Tibial artery (tissue), 4 donors: Measurements from ENCODE around the gene CIAO3.

ENCODE experiments used
- DNase-seq, 2 donors: peaks; one replicate each; pipeline ENCODE4 v3.0.0-alpha.2; 2019
- H3K27ac ChIP-seq, 2 donors: fragments of 200-600 bp; sonication (generic) in 1 of 2; 1 replicate in 1 of 2; 2 replicates in 1 of 2; pipeline ENCODE4 v1.5.1; 2018 to 2019; ENCODE audit warnings: mild to moderate bottlenecking in 1 of 2
- H3K27me3 ChIP-seq, 2 donors: fragments of 200-600 bp; sonication (generic) in 1 of 2; one replicate each; pipeline versions ENCODE4 v1.5.1 to v1.6.0; 2016 to 2019
- H3K36me3 ChIP-seq, 3 donors: fragments of 200-600 bp; sonication (generic) in 2 of 3; one replicate each; pipeline ENCODE4 v1.5.1; 2016 to 2019; ENCODE audit warnings: mild to moderate bottlenecking in 2 of 3
- H3K4me1 ChIP-seq, 4 donors: fragments of 200-600 bp; sonication (generic) in 2 of 4; 1 replicate in 3 of 4; 2 replicates in 1 of 4; pipeline ENCODE4 v1.5.1; 2016 to 2019
- H3K4me3 ChIP-seq, 2 donors: fragments of 200-600 bp; sonication (generic) in 1 of 2; 1 replicate in 1 of 2; 2 replicates in 1 of 2; pipeline ENCODE4 v1.5.1; 2018 to 2019; ENCODE audit warnings: mild to moderate bottlenecking in 2 of 2
- H3K9me3 ChIP-seq, 3 donors: fragments of 200-600 bp; sonication (generic) in 1 of 3; one replicate each; pipeline ENCODE4 v1.5.1; 2016 to 2019
- CTCF ChIP-seq, 2 experiments: fragments of 200-600 bp in 1 of 2; fragments of 450-650 bp in 1 of 2; IDR thresholded peaks; one replicate each; pipeline ENCODE4 v1.5.1; 2017 to 2019; ENCODE audit warnings: antibody characterized with exemption in 2 of 2, mild to moderate bottlenecking in 1 of 2, moderate library complexity in 1 of 2
- intact Hi-C: fragments of 100-400 bp; cut with DNase I; formaldehyde crosslinking; loops from one replicate; pipeline ENCODE4 v1.15.0; 2023; ENCODE audit warnings: low total_unique reads

Gene CIAO3

DNA sequence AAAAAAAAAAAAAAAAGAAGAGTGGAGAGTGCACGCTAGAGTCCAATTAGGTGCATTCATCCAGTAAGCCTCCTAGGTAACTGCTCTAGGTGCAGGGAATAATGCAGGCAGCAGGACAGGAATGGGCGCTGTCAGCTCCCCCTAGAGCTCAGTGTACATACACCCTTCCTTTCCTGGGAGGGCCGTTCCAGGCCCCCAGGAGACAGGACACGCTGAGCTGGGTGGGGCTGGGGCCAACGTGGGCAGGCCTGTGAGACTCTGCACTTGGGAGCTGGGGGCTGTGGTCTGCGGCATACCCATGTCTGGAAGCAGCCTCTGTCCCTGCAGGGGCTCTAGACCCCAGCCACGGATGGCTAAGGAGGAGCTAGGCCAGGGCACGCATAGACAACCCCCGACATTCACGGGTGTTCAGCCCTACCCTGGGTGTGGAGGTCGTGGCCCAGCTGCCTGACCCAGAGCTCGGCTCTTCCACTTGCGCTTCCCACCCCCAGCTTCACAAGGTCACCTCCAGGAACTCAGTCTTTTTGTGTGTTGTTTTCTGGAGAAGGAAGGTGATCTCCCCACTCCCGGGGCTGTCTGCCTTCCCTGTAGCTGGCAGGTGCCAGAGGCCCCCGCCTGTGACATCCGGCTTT lies 20.9 kb downstream of the CIAO3 start:
- Histone ChIP-seq H3K36me3 (no peaks in the 10 kb centered on the region), H3K27ac (peak overlapping the region; percentile 77 to 92), H3K4me1 (peaks cover 0 to 52% (median 33%) of the 10 kb centered on the region in 4 donors), H3K4me3 (peak overlapping the region; percentile 63 to 74), H3K9me3 (no peaks in the 10 kb centered on the region), H3K27me3 (peaks cover 0 to 14% of the 10 kb centered on the region in 2 donors)
- intact Hi-C loops = no loop called here
- TF ChIP-seq CTCF (IDR thresholded peaks at IDR 0.05) = no peak
- no peak for DNase-seq

GRCh38 chr16:718922-719321 lies 21.9 kb downstream of the CIAO3 start:
- DNase-seq = no peak
- peaks cover 0 to 19% of the 10 kb centered on the region in 2 donors for H3K27me3 ChIP-seq
- no peaks in the 10 kb centered on the region for H3K9me3 ChIP-seq
- no peak overlapping the region for H3K4me3 ChIP-seq
- H3K36me3 ChIP-seq = no peaks in the 10 kb centered on the region
- peaks cover 0 to 59% (median 39%) of the 10 kb centered on the region in 4 donors for H3K4me1 ChIP-seq
- intact Hi-C loops = no loop called here
- TF ChIP-seq CTCF (IDR thresholded peaks at IDR 0.05) = no peak
- no peak overlapping the region for H3K27ac ChIP-seq

DNA sequence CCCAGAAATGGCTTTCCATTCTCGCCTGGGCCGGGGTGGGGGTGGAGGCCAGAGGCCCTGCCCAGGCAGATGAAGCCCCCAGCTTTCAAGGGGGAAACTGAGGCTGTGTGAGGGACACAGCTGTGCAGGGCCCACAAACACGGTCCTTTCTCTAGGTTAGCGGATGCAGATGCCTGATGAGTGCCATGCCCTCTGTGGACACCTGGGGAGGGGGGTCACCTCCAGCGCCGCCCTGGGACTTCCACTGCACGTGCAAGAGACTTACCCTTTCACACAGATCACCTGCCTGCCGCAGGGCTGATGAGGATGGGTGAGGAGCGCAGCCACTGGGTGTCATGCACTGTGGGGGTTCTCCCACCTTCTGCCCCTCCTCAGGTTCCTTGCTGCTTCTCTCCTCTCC lies 22.4 kb downstream of the CIAO3 start:
- H3K27me3 ChIP-seq = peaks cover 0 to 19% of the 10 kb centered on the region in 2 donors
- H3K27ac ChIP-seq = no peak overlapping the region
- H3K9me3 ChIP-seq = no peaks in the 10 kb centered on the region
- H3K36me3 ChIP-seq = no peaks in the 10 kb centered on the region
- TF ChIP-seq CTCF (IDR thresholded peaks at IDR 0.05) = no peak
- DNase-seq = no peak
- no peak overlapping the region for H3K4me3 ChIP-seq
- peaks cover 0 to 59% (median 39%) of the 10 kb centered on the region in 4 donors for H3K4me1 ChIP-seq
- intact Hi-C loops = no loop called here

GRCh38 chr16:717450-718245 lies 23.1 kb downstream of the CIAO3 start:
- TF ChIP-seq CTCF (IDR thresholded peaks at IDR 0.05) = no peak
- H3K9me3 ChIP-seq = no peaks in the 10 kb centered on the region
- intact Hi-C loops = no loop called here
- H3K4me1 ChIP-seq = peaks cover 0 to 59% (median 39%) of the 10 kb centered on the region in 4 donors
- H3K36me3 ChIP-seq = no peaks in the 10 kb centered on the region
- DNase-seq = no peak
- no peak overlapping the region for H3K4me3 ChIP-seq
- H3K27ac ChIP-seq = no peak overlapping the region
- H3K27me3 ChIP-seq = peaks cover 0 to 19% of the 10 kb centered on the region in 2 donors

- Histone ChIP-seq H3K4me3 (no peak overlapping the region), H3K4me1 (peaks cover 0 to 55% (median 35%) of the 10 kb centered on the region in 4 donors), H3K36me3 (no peaks in the 10 kb centered on the region), H3K27ac (no peak overlapping the region), H3K27me3 (peaks cover 0 to 24% of the 10 kb centered on the region in 2 donors), H3K9me3 (no peaks in the 10 kb centered on the region)
- DNase-seq = no peak
- intact Hi-C loops = no loop called here
- TF ChIP-seq CTCF (IDR thresholded peaks at IDR 0.05) = no peak
Observed at GRCh38 chr16:716768-717325, 23.9 kb downstream of the CIAO3 start.
